ENCODE results near the gene ADD3.

The ADD3 gene

GRCh38 chr10:110093722-110094121 is 85.9 kb downstream of the ADD3 start:
- no peak for TF ChIP-seq GATA2 (IDR thresholded peaks at IDR 0.05; ENCODE audit: low read depth, low read length)
- TF ChIP-seq GATA3 (IDR thresholded peaks at IDR 0.05; ENCODE audit: low read depth, low read length), result no peak

DNA sequence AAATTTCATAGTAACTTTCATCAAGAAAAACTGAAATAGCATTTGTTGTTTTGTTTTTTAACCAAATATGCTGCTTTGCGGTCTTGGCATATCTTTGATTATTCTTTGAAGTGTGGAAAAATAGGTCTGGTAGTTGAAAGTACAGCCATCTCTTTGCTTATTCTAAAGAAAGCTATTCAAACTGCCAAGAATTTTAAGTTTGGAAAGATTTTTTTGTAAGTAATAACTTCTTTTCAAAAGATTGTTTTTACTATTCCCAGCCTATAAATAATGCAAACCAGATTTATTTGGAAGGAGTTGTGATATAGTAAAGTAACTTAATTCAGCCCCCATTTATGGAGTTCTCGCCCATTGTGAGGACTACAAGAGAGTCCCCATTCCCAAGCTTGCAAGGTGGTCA is 87.0 kb downstream of the ADD3 start:
- TF ChIP-seq GATA3 (IDR thresholded peaks at IDR 0.05; ENCODE audit: low read depth, low read length), result no peak
- TF ChIP-seq GATA2 (IDR thresholded peaks at IDR 0.05; ENCODE audit: low read depth, low read length), result no peak

GRCh38 chr10:110101464-110102144 is 93.8 kb downstream of the ADD3 start:
- TF ChIP-seq GATA3 (IDR thresholded peaks at IDR 0.05; ENCODE audit: low read depth, low read length) (no peak), GATA2 (IDR thresholded peaks at IDR 0.05; ENCODE audit: low read depth, low read length) (no peak)

- TF ChIP-seq GATA3 (IDR thresholded peaks at IDR 0.05; ENCODE audit: low read depth, low read length) (no peak), GATA2 (IDR thresholded peaks at IDR 0.05; ENCODE audit: low read depth, low read length) (no peak)
Observed at GRCh38 chr10:110103921-110104461, 96.2 kb downstream of the ADD3 start.

GRCh38 chr10:110105873-110106272 is 98.1 kb downstream of the ADD3 start:
- no peak for TF ChIP-seq GATA2 (IDR thresholded peaks at IDR 0.05; ENCODE audit: low read depth, low read length)
- TF ChIP-seq GATA3 (IDR thresholded peaks at IDR 0.05; ENCODE audit: low read depth, low read length), result no peak

GRCh38 chr10:110107430-110107829 is 99.6 kb downstream of the ADD3 start:
- TF ChIP-seq GATA2 (IDR thresholded peaks at IDR 0.05; ENCODE audit: low read depth, low read length), result no peak
- no peak for TF ChIP-seq GATA3 (IDR thresholded peaks at IDR 0.05; ENCODE audit: low read depth, low read length)

GRCh38 chr10:110107887-110108286 is 100.1 kb downstream of the ADD3 start:
- TF ChIP-seq GATA2 (IDR thresholded peaks at IDR 0.05; ENCODE audit: low read depth, low read length), result no peak
- no peak for TF ChIP-seq GATA3 (IDR thresholded peaks at IDR 0.05; ENCODE audit: low read depth, low read length)

GRCh38 chr10:110109511-110109910 is 101.7 kb downstream of the ADD3 start:
- no peak for TF ChIP-seq GATA3 (IDR thresholded peaks at IDR 0.05; ENCODE audit: low read depth, low read length)
- TF ChIP-seq GATA2 (IDR thresholded peaks at IDR 0.05; ENCODE audit: low read depth, low read length), result no peak

DNA sequence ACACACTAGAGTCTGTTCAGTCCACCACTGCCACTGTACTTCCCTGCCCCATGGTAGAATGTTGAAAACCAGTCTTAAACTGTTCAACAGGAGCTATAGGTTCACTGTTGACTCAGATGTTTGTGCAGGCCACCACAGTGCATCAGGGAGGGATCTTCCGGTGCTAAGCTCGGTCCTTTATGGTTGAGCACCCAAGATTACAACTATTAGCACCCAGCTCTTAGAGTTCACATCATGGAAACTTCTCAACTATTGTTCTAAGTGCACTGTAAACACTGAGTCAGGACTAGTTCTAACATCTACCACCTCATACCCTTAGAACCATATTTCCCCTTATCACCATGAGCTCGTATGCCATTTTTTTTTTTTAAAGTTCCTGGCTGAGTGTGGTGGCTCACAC is 102.6 kb downstream of the ADD3 start:
- TF ChIP-seq GATA3 (IDR thresholded peaks at IDR 0.05; ENCODE audit: low read depth, low read length), result no peak
- TF ChIP-seq GATA2 (IDR thresholded peaks at IDR 0.05; ENCODE audit: low read depth, low read length), result no peak

DNA sequence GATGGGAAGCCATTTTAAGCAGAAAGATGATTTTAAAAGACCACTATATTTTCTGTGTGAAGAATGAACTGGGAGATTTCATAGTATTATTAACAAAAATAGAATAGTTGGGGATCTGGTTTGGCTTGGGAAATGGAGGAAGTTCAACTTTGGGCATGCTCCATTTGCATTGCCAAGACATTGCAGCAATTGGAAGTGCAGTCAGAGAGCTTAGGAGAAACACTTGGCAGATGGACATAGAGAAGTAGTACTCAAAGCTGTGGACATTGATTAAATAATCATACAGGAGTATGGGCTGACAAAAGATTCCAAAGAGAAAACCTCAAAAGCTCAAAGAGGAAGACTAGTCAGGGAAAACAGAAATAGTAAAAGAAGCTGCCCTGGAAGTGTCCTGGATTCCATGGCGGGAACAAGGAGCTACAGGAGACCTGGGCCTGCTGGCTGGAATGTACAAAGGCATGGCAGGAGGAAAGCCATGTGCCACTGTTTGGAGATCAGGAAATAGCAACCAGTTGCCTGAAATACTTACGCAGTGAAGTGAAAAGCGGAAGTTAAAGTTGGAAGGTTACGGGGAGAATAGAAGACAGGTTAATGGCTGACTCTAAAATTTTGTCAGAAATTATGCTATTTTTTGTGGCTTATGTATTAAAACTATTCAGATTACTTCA is 106.0 kb downstream of the ADD3 start:
- no peak for TF ChIP-seq GATA2 (IDR thresholded peaks at IDR 0.05; ENCODE audit: low read depth, low read length)
- TF ChIP-seq GATA3 (IDR thresholded peaks at IDR 0.05; ENCODE audit: low read depth, low read length), result no peak

- TF ChIP-seq GATA3 (IDR thresholded peaks at IDR 0.05; ENCODE audit: low read depth, low read length) (no peak), GATA2 (IDR thresholded peaks at IDR 0.05; ENCODE audit: low read depth, low read length) (no peak)
Observed at GRCh38 chr10:110115784-110116520, 108.2 kb downstream of the ADD3 start.

GRCh38 chr10:110118891-110119621 is 111.3 kb downstream of the ADD3 start:
- TF ChIP-seq GATA2 (IDR thresholded peaks at IDR 0.05; ENCODE audit: low read depth, low read length) (no peak), GATA3 (IDR thresholded peaks at IDR 0.05; ENCODE audit: low read depth, low read length) (no peak)

DNA sequence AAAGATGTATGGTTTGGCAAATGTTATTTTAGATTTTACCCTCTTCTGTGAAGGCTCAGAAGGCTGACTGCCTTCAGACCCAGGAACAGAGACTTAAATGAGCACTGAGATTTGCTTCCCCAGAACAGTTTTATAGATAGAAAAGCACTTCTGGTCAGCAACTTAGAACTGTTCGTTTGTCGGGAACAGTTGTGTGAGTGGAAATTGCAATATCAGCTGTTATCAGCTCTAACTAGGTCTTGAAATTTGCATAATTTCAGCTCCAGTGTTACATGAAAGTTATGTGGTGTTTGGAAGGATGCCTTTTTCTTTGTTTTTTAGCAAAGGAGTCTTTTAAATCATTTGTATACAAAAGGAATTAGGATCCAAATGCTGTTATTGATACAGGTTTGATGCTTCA is 115.8 kb downstream of the ADD3 start:
- TF ChIP-seq GATA2 (IDR thresholded peaks at IDR 0.05; ENCODE audit: low read depth, low read length) (no peak), GATA3 (IDR thresholded peaks at IDR 0.05; ENCODE audit: low read depth, low read length) (no peak)

- TF ChIP-seq GATA3 (IDR thresholded peaks at IDR 0.05; ENCODE audit: low read depth, low read length), result no peak
- TF ChIP-seq GATA2 (IDR thresholded peaks at IDR 0.05; ENCODE audit: low read depth, low read length), result no peak
Observed at GRCh38 chr10:110129490-110129889, 121.7 kb downstream of the ADD3 start.
